SK-N-SH treated with all-trans-retinoic acid at 6 μM for 48 hours (cell line): ENCODE results near the gene PARP14.
"Not testable (repeated sequence)": the region's sequence is repeated elsewhere in the genome, so short reads cannot be mapped to it uniquely, and the experiment has no call there.

ENCODE experiments used
- CREB5 ChIP-seq: fragments of 250-450 bp; sonication (Bioruptor Pico); IDR thresholded peaks from 2 replicates; pipeline ENCODE4 v1.5.1; 2020; ENCODE audit warnings: low read depth, mild to moderate bottlenecking, moderate library complexity
- OSR1 ChIP-seq: fragments of 250-450 bp; sonication (Bioruptor Pico); IDR thresholded peaks from 2 replicates; pipeline ENCODE4 v1.8.0; 2022; ENCODE audit warnings: moderate library complexity, mild to moderate bottlenecking, inconsistent platforms
- PATZ1 ChIP-seq: fragments of 250-450 bp; sonication (Bioruptor Pico); IDR thresholded peaks from 2 replicates; pipeline ENCODE4 v1.8.0; 2020; ENCODE audit warnings: mild to moderate bottlenecking, moderate library complexity, borderline replicate concordance
- ZFP30 ChIP-seq: fragments of 450-650 bp; formaldehyde crosslinking; IDR thresholded peaks from 2 replicates; pipeline ENCODE4 v1.5.0; 2022; ENCODE audit warnings: mild to moderate bottlenecking, moderate library complexity

DNA sequence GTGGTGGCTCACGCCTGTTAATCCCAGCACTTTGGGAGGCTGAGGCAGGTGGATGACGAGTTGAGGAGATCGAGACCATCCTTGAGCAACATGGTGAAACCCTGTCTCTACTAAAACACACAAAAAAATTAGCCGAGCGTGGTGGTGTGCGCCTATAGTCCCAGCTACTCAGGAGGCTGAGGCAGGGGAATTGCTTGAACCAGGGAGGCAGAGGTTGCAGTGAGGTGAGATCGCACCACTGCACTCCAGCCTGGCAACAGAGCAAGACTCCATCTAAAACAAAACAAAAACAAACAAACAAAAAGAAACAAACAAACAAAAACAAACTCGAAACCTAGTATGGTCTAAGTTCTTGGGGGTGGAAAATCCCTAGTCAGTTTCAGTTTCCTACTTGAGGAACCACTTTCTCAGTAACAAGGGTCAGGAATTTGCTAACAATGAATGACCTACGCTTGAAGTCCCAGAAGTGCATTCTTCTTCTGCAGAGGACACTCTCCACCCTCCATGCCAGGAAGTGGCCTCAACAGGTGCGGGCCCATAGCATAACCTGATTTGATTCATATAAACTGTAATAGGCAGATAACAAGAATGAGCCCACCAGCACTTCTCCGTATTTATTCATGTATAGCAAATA is 2.3 kb downstream of the PARP14 start:
- not testable (repeated sequence) for TF ChIP-seq CREB5, OSR1, PATZ1, ZFP30 (CRISPR knock-in tag)
